GM12892 (cell line): ENCODE data around the gene OXA1L.

Experiments
- POLR2A ChIP-seq: IDR thresholded peaks from 2 replicates; pipeline ENCODE4 v1.6.1; 2011; ENCODE audit warnings: low read depth, low read length, control low read depth
- POLR2AphosphoS5 ChIP-seq: IDR thresholded peaks from 2 replicates; pipeline ENCODE4 v1.6.1; 2011; ENCODE audit warnings: low read depth, low read length, control low read depth

DNA sequence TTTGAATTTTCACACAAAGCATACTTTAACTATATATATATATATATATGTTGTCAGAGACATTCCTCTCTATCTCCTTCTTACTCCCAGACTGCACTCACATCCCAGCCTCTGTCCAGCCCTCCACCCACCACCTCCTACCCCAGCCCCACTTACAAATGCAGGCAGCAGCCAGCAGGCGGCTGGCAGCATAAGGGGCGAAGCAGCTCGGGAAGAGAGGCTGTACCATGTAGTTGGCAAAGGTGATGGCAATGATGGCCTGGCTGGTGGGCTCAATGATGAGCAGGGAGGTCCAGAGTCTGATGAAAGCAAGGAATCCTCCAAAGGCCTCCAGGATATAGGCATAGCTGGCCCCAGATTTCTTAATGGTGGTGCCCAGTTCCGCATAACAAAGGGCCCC is 46.3 kb downstream of the OXA1L start:
- TF ChIP-seq POLR2A: no peak
- TF ChIP-seq POLR2AphosphoS5: no peak
